Ovary (tissue), 3 donors: ENCODE measurements around the gene KCNIP4.

Experiments used
- EP300 ChIP-seq: sonication (generic); formaldehyde crosslinking; IDR thresholded peaks from one replicate; pipeline ENCODE4 v1.6.1; 2017; ENCODE audit warnings: antibody characterized with exemption
- POLR2A ChIP-seq: fragments of 450-650 bp; IDR thresholded peaks from one replicate; pipeline ENCODE4 v1.6.1; 2017; ENCODE audit warnings: antibody characterized with exemption, mild to moderate bottlenecking, moderate library complexity
- TF ChIP-seq, protein P1 (sequence below), 3 donors: fragments of 450-650 bp in 2 of 3; fragments of 200-600 bp in 1 of 3; IDR thresholded peaks; one replicate each; pipeline versions ENCODE4 v1.5.1 to v1.8.0; 2016 to 2022; ENCODE audit warnings: antibody characterized with exemption in 3 of 3, mild to moderate bottlenecking in 1 of 3
- donor health status: DM: no; HTN: no; CAD: no.

DNA sequence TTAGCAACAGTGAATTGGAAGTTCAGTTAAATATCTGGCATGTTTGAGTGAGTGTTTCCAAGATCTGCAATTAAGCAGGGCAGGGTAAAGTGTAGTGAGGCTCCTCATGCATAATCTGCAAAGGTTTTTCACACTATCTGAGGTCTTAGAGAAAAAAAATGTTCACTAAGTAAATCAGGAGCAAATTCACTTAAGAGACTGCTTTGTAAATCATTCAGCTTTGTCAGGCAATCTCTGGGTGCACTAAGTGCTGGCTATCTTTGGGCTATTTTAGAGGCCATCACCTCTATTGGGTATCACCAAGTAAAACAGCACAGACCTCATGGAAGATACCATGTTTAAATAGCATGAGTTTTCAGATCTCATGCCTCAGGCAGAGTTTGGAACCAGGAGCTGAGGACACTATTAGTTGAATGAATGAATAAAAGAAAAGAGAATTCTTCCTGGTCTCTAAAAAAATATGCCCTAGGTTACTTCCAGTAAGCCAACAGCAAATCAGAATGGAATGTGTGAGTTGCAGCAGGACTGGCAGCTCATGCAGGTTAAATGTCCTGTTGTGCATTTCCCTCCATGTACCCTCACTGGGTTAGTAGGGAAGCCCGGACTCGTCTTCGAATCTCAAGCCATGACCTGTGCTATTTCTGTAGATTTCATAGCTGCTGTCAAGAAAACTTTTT is 195.3 kb downstream of the KCNIP4 start:
- TF ChIP-seq, protein P1, sequence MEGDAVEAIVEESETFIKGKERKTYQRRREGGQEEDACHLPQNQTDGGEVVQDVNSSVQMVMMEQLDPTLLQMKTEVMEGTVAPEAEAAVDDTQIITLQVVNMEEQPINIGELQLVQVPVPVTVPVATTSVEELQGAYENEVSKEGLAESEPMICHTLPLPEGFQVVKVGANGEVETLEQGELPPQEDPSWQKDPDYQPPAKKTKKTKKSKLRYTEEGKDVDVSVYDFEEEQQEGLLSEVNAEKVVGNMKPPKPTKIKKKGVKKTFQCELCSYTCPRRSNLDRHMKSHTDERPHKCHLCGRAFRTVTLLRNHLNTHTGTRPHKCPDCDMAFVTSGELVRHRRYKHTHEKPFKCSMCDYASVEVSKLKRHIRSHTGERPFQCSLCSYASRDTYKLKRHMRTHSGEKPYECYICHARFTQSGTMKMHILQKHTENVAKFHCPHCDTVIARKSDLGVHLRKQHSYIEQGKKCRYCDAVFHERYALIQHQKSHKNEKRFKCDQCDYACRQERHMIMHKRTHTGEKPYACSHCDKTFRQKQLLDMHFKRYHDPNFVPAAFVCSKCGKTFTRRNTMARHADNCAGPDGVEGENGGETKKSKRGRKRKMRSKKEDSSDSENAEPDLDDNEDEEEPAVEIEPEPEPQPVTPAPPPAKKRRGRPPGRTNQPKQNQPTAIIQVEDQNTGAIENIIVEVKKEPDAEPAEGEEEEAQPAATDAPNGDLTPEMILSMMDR (IDR thresholded peaks at IDR 0.05), result no peak
- TF ChIP-seq EP300 (no peak), POLR2A (no peak)
